GM12878 (cell line): ENCODE results near the gene ULBP1.
"Not testable (repeated sequence)": the region's sequence is repeated elsewhere in the genome, so short reads cannot be mapped to it uniquely, and the experiment has no call there.

Experiments used
- MTA3 ChIP-seq: IDR thresholded peaks from 2 replicates; pipeline ENCODE4 v1.6.1; 2012; ENCODE audit warnings: low read length, inconsistent platforms, borderline replicate concordance
- POLR2A ChIP-seq: IDR thresholded peaks from 2 replicates; pipeline ENCODE4 v1.6.1; 2011; ENCODE audit warnings: low read depth, mild to moderate bottlenecking, low read length
- TF ChIP-seq, protein P1 (sequence below), 3 experiments: IDR thresholded peaks in 2 of 3; conservative IDR thresholded peaks in 1 of 3; 2 replicates each; pipeline ENCODE4 v1.5.1; 2011; ENCODE audit warnings: low read depth in 3 of 3, low read length in 3 of 3, mild to moderate bottlenecking in 3 of 3, control low read depth in 2 of 3, moderate library complexity in 2 of 3, inconsistent platforms in 1 of 3, mixed read lengths in 1 of 3; ENCODE audit not compliant: control insufficient read depth in 2 of 3, insufficient read depth in 1 of 3; ENCODE audit errors: extremely low read depth in 1 of 3

DNA sequence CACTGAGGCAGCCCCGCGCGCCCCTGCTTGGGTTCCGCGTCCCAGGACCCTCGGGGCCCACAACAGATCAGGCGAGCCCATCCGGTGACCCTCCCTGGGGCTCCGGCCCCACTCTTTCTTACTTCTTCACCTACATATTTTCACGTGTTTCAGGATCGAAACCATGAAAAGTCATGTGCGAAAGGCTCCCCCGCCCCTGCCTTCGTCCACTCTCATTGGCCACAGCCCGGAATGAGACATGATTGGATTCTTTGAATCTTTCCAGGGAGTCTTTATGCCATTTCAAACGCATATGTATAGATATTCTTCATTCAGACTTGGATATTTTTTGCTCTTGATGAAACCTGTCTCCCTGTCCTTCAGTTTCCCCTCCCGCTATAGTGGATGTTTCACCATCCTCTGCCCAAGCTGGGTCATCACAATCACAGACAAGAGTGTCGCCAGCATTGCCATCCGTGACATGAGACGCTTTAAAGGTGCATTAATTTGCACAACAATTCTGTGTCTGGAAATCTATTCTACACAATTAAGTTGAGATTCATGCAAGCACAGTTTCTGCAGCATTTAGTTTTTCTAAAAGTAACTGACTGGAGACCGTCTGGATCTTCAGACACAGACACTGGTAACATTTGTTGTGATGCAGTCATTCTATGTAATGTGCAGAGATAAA is 8.6 kb upstream of the ULBP1 start:
- TF ChIP-seq, protein P1, sequence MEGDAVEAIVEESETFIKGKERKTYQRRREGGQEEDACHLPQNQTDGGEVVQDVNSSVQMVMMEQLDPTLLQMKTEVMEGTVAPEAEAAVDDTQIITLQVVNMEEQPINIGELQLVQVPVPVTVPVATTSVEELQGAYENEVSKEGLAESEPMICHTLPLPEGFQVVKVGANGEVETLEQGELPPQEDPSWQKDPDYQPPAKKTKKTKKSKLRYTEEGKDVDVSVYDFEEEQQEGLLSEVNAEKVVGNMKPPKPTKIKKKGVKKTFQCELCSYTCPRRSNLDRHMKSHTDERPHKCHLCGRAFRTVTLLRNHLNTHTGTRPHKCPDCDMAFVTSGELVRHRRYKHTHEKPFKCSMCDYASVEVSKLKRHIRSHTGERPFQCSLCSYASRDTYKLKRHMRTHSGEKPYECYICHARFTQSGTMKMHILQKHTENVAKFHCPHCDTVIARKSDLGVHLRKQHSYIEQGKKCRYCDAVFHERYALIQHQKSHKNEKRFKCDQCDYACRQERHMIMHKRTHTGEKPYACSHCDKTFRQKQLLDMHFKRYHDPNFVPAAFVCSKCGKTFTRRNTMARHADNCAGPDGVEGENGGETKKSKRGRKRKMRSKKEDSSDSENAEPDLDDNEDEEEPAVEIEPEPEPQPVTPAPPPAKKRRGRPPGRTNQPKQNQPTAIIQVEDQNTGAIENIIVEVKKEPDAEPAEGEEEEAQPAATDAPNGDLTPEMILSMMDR (IDR thresholded peaks at IDR 0.05 in 2 of 3, conservative IDR thresholded peaks at IDR 0.05 in 1 of 3; ENCODE audit: control insufficient read depth in 2 of 3, extremely low read depth in 1 of 3, insufficient read depth in 1 of 3, low read depth in 3 of 3, low read length in 3 of 3) = not testable (repeated sequence)
- not testable (repeated sequence) for TF ChIP-seq POLR2A, MTA3
